ENCODE data around the gene WDR81. TPM values are rescaled to one million over a fixed set of nuclear protein-coding genes. Genes with fewer than 3 reads are reported as not detected.

Gene WDR81
- total RNA-seq, 1 experiment from 2014 or later, result 17.3 TPM

DNA sequence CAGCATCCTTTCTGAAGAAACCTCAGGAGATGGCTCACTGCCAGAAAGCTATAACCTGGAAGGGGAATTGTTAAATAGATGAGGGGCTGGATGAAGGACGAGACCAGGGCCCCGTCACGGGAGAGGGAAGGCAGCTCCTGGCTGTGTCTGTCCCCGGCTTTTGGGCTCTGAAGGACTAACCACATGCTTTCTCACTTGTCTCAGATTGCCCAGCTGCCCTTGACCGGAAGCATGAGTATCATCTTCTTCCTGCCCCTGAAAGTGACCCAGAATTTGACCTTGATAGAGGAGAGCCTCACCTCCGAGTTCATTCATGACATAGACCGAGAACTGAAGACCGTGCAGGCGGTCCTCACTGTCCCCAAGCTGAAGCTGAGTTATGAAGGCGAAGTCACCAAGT lies 51.8 kb downstream of the WDR81 start:
- ChIA-PET CTCF (no interaction called here), POLR2A (no interaction called here), RAD21 (ENCODE audit: low non-redundant PET in 1 of 2, low total read pairs in 2 of 2, uncharacterized antibody in 2 of 2, unreplicated experiment in 2 of 2) (no interaction called here)
- H3K4me1 ChIP-seq (ENCODE audit: control insufficient read depth in 1 of 2, insufficient read depth in 2 of 2, low read length in 2 of 2), result peaks cover 0 to 3% of the 10 kb centered on the region in 2 experiments; a peak in 1 of 4 replicates
- H3K27ac ChIP-seq (ENCODE audit: low read depth, low read length), result no peak overlapping the region
- no peak overlapping the region for H3K4me3 ChIP-seq (replicated peaks in 1 of 2; ENCODE audit: low read depth in 1 of 2, low read length in 2 of 2)
- H3K79me2 ChIP-seq (ENCODE audit: insufficient read depth, low read length), result no peaks in the 10 kb centered on the region
- no peak overlapping the region for H3K4me2 ChIP-seq (ENCODE audit: low read length)
- no peak for TF ChIP-seq CEBPB (IDR thresholded peaks at IDR 0.05; ENCODE audit: low read depth)
- no peak for TF ChIP-seq FOSL1 (IDR thresholded peaks at IDR 0.05; ENCODE audit: low read depth)
- TF ChIP-seq YY1 (IDR thresholded peaks at IDR 0.05; ENCODE audit: extremely low read depth, insufficient replicate concordance, low read depth, low read length), result no peak
- no peak for TF ChIP-seq TCF7L2 (IDR thresholded peaks at IDR 0.05; ENCODE audit: borderline replicate concordance, extremely low read depth, insufficient read depth, insufficient read length)
- no peak for TF ChIP-seq ZNF274 (IDR thresholded peaks at IDR 0.05; ENCODE audit: low read depth, low read length)
- no peak for TF ChIP-seq JUND (IDR thresholded peaks at IDR 0.05)
- TF ChIP-seq SRF (IDR thresholded peaks at IDR 0.05; ENCODE audit: low read depth), result no peak
- no TSS peak for BruUV-seq (replicated peaks)
- no peaks in the 10 kb centered on the region for H3K27me3 ChIP-seq (ENCODE audit: insufficient read depth, low read length)
- ATAC-seq (no peak), DNase-seq (ENCODE audit: low read depth, low spot score) (no peak)
- H3K9ac ChIP-seq (ENCODE audit: low read length), result no peak overlapping the region
- no peaks in the 10 kb centered on the region for H4K20me1 ChIP-seq (ENCODE audit: insufficient read depth)
- peaks cover 6 to 14% of the 10 kb centered on the region in 2 experiments; a peak in 3 of 4 replicates for H3K36me3 ChIP-seq (ENCODE audit: control insufficient read depth in 1 of 2, insufficient read depth in 2 of 2, low read length in 2 of 2)
- no peaks in the 10 kb centered on the region for H3K9me2 ChIP-seq (ENCODE audit: insufficient read depth)
- H2AFZ ChIP-seq (ENCODE audit: low read depth, low read length, poor library complexity, severe bottlenecking), result no peak overlapping the region
- no peaks in the 10 kb centered on the region for H3K9me3 ChIP-seq (ENCODE audit: control insufficient read depth in 1 of 2, insufficient read depth in 1 of 2, low read depth in 1 of 2, low read length in 2 of 2)
- intact Hi-C loops (cut with micrococcal nuclease), result no loop called here

DNA sequence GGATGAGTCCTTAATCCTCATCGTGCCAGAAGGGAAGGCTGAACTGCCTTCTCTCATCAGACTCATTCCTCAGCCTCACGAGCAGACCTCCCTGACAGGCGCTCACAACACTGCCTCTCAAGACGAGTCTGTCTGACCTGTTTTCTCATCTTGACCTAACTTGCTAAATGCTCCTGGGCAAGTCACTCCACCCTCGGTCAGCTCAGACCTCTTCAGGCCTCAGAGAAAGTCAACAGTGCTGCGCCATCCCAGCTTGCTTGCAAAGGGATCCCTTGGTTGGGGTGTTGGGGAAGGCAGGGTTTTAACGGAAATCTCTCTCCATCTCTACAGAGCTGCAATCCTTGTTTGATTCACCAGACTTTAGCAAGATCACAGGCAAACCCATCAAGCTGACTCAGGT lies 52.4 kb downstream of the WDR81 start:
- no peak overlapping the region for H2AFZ ChIP-seq (ENCODE audit: low read depth, low read length, poor library complexity, severe bottlenecking)
- CTCF ChIA-PET, result no interaction called here
- TF ChIP-seq, protein P1, sequence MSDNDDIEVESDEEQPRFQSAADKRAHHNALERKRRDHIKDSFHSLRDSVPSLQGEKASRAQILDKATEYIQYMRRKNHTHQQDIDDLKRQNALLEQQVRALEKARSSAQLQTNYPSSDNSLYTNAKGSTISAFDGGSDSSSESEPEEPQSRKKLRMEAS (IDR thresholded peaks at IDR 0.05), result no peak
- TF ChIP-seq POLR2AphosphoS5 (IDR thresholded peaks at IDR 0.05; ENCODE audit: low read depth, low read length) (no peak), CEBPB (IDR thresholded peaks at IDR 0.05; ENCODE audit: low read depth) (no peak), EZH2phosphoT487 (IDR thresholded peaks at IDR 0.05; ENCODE audit: borderline replicate concordance) (no peak), CBX3 (IDR thresholded peaks at IDR 0.05; ENCODE audit: low read depth) (no peak), REST (IDR thresholded peaks at IDR 0.05; ENCODE audit: low read depth) (no peak), SIN3A (IDR thresholded peaks at IDR 0.05; ENCODE audit: low read depth) (no peak)
- TF ChIP-seq, protein P2, sequence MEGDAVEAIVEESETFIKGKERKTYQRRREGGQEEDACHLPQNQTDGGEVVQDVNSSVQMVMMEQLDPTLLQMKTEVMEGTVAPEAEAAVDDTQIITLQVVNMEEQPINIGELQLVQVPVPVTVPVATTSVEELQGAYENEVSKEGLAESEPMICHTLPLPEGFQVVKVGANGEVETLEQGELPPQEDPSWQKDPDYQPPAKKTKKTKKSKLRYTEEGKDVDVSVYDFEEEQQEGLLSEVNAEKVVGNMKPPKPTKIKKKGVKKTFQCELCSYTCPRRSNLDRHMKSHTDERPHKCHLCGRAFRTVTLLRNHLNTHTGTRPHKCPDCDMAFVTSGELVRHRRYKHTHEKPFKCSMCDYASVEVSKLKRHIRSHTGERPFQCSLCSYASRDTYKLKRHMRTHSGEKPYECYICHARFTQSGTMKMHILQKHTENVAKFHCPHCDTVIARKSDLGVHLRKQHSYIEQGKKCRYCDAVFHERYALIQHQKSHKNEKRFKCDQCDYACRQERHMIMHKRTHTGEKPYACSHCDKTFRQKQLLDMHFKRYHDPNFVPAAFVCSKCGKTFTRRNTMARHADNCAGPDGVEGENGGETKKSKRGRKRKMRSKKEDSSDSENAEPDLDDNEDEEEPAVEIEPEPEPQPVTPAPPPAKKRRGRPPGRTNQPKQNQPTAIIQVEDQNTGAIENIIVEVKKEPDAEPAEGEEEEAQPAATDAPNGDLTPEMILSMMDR (IDR thresholded peaks at IDR 0.05 in 2 of 3, conservative IDR thresholded peaks at IDR 0.05 in 1 of 3; ENCODE audit: borderline replicate concordance in 1 of 3, insufficient read depth in 1 of 3, low read depth in 2 of 3, low read length in 2 of 3), result no peak
- H3K27ac ChIP-seq (ENCODE audit: low read depth, low read length), result no peak overlapping the region
- POLR2A ChIA-PET, result no interaction called here
- H3K4me1 ChIP-seq (ENCODE audit: control insufficient read depth in 1 of 2, insufficient read depth in 2 of 2, low read length in 2 of 2), result peaks cover 0 to 3% of the 10 kb centered on the region in 2 experiments; a peak in 1 of 4 replicates
- BruUV-seq (replicated peaks), result no TSS peak
- H3K79me2 ChIP-seq (ENCODE audit: insufficient read depth, low read length), result no peaks in the 10 kb centered on the region
- no peak overlapping the region for H3K4me3 ChIP-seq (replicated peaks in 1 of 2; ENCODE audit: low read depth in 1 of 2, low read length in 2 of 2)
- no peak overlapping the region for H3K4me2 ChIP-seq (ENCODE audit: low read length)
- no peaks in the 10 kb centered on the region for H3K27me3 ChIP-seq (ENCODE audit: insufficient read depth, low read length)
- no peak for ATAC-seq
- peaks cover 12 to 16% of the 10 kb centered on the region in 2 experiments for H3K36me3 ChIP-seq (ENCODE audit: control insufficient read depth in 1 of 2, insufficient read depth in 2 of 2, low read length in 2 of 2)
- no peaks in the 10 kb centered on the region for H3K9me3 ChIP-seq (ENCODE audit: control insufficient read depth in 1 of 2, insufficient read depth in 1 of 2, low read depth in 1 of 2, low read length in 2 of 2)
- H4K20me1 ChIP-seq (ENCODE audit: insufficient read depth), result no peaks in the 10 kb centered on the region
- RAD21 ChIA-PET (ENCODE audit: low non-redundant PET in 1 of 2, low total read pairs in 2 of 2, uncharacterized antibody in 2 of 2, unreplicated experiment in 2 of 2), result no interaction called here
- no peaks in the 10 kb centered on the region for H3K9me2 ChIP-seq (ENCODE audit: insufficient read depth)
- DNase-seq (ENCODE audit: low read depth, low spot score), result no peak
- H3K9ac ChIP-seq (ENCODE audit: low read length), result no peak overlapping the region
- intact Hi-C loops (cut with micrococcal nuclease), result no loop called here
